GM10266 (cell line): ENCODE results near the gene MYORG.
A peak's percentile ranks its signal among the peaks of the same experiment; 100 is the strongest.
"Not testable (repeated sequence)": the region's sequence is repeated elsewhere in the genome, so short reads cannot be mapped to it uniquely, and the experiment has no call there.

Experiments
- DNase-seq: peaks from one replicate; pipeline ENCODE4 v3.0.0; 2012; ENCODE audit errors: extremely low spot score
- TF ChIP-seq, protein P1 (sequence below): IDR thresholded peaks from 2 replicates; pipeline ENCODE4 v1.5.1; 2012; ENCODE audit warnings: mild to moderate bottlenecking, low read depth; ENCODE audit not compliant: control insufficient read depth, insufficient read depth; ENCODE audit errors: missing control alignments

Gene MYORG

GRCh38 chr9:34373749-34374148, 2.9 kb downstream of the MYORG start:
- TF ChIP-seq, protein P1, sequence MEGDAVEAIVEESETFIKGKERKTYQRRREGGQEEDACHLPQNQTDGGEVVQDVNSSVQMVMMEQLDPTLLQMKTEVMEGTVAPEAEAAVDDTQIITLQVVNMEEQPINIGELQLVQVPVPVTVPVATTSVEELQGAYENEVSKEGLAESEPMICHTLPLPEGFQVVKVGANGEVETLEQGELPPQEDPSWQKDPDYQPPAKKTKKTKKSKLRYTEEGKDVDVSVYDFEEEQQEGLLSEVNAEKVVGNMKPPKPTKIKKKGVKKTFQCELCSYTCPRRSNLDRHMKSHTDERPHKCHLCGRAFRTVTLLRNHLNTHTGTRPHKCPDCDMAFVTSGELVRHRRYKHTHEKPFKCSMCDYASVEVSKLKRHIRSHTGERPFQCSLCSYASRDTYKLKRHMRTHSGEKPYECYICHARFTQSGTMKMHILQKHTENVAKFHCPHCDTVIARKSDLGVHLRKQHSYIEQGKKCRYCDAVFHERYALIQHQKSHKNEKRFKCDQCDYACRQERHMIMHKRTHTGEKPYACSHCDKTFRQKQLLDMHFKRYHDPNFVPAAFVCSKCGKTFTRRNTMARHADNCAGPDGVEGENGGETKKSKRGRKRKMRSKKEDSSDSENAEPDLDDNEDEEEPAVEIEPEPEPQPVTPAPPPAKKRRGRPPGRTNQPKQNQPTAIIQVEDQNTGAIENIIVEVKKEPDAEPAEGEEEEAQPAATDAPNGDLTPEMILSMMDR: no peak
- DNase-seq: no peak

DNA sequence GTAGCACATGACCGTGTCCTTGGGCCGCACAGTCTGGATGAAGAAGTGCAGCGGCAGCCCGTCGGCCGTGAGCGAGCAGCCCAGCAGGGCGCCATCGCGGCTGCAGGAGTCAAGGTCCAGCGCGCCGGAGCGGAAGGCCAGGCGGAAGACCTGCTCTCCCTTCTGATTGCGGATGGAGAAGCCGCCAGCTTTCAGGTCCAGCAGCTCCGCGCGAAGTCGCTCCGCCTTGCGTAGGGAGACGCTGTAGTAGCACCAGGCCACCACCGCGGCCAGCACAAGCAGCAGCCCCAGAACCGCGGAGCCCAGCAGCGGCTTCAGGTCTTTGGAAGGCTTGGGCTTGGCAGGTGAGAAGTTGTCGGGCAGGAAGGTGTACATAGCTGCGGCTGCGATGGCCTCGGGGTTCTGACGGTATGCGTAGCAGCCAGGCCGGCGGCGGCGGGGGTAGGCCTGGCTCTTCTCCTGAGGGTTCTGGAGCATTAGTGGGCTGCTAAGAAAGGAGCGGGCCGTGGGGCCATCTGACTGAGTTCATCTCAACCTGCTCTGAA, 4.2 kb downstream of the MYORG start:
- TF ChIP-seq, protein P1: no peak

GRCh38 chr9:34371886-34372466, 4.7 kb downstream of the MYORG start:
- no peak for DNase-seq
- TF ChIP-seq, protein P1: no peak

More for the DNA sequence above, 4.2 kb downstream of the MYORG start:
- no peak for DNase-seq

- DNase-seq: peak; percentile 46
- TF ChIP-seq, protein P1: no peak
Observed at GRCh38 chr9:34370970-34371880, 5.5 kb downstream of the MYORG start.

DNA sequence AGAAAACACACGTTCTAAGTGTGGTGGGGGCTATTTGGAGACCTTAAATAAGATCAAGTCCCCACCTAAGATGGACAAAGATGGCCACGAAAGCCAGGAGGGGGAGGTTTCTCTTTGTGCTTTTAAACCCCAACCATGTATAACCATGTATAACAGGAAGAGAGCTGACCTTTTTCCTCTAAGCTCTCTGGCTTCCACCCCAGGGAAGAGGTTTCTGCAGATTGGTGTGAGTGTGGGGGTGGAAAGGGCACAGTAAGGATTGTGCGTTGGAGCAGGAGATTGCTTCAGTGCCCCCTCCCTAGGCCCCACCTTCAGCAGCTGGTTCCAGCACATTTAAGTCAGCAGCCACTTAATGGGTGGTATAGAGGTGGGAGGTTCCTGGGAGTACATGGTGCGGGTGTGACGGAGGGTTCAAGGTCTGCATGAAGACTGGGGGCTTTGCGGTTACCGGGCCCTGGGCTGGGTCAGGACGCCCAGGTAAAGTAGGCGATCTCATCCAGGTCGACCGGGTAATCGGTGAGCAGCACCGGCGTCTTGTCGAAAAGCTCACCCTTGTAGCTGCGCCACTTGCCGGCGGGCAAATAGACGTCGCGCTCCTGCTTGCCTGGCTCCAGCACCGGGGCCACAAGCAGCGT, 6.2 kb downstream of the MYORG start:
- no peak for DNase-seq
- TF ChIP-seq, protein P1: no peak

- no peak for DNase-seq
- TF ChIP-seq, protein P1: no peak
Observed at GRCh38 chr9:34369636-34370035, 7.1 kb downstream of the MYORG start.

- not testable (repeated sequence) for DNase-seq
Observed at GRCh38 chr9:34368796-34369195, 7.9 kb downstream of the MYORG start.

GRCh38 chr9:34367751-34368410, 8.8 kb downstream of the MYORG start:
- not testable (repeated sequence) for DNase-seq
